Measurements from ENCODE around the gene FOXD1. TPM values are rescaled to one million over a fixed set of nuclear protein-coding genes. Genes with fewer than 3 reads are reported as not detected.
"Not testable (repeated sequence)": the region's sequence is repeated elsewhere in the genome, so short reads cannot be mapped to it uniquely, and the experiment has no call there.

Gene FOXD1
- total RNA-seq: not detected

GRCh38 chr5:73448463-73449136 lies at the start of gene FOXD1:
Gene FOXD1 (minus strand): TSS chr5:73448777. CDS start chr5:73448362, 415 bp downstream.
- ATAC-seq: peak; percentile 50
- no peak for DNase-seq (ENCODE audit: low spot score)

DNA sequence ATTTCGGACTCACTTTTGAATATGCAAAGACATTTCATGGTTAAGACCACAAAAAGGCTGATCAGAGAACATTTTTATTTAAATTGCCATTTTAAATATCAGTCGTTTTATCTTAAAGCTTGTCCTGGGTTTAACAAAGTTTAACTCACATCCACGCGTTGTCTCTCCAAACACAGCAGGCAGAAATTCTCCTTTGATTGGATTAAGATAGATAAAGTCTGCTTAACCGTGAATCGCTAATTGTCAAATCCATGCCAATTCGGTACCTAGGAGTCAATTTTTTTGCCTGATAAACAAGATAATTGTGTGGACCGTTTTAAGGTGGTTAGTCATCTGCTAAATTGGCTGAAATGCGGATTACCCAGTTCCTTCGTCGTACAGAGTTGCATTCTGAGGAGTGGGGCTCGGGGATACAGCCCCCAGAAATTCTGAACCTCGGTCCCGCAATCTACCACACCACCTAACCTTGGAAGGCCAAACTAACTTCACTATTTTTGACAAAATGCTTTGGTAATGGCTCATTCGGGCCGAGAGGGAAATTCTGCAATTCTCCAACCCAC lies 49.0 kb upstream of the FOXD1 start:
- no peak for DNase-seq (ENCODE audit: low spot score)
- no peak for ATAC-seq

- DNase-seq (ENCODE audit: low spot score): no peak
- ATAC-seq: no peak
These were observed 48.4 kb upstream of the FOXD1 start for GRCh38 chr5:73496984-73497457.

- ATAC-seq (no peak), DNase-seq (ENCODE audit: low spot score) (no peak)
These were observed 47.3 kb upstream of the FOXD1 start for GRCh38 chr5:73495772-73496335.

DNA sequence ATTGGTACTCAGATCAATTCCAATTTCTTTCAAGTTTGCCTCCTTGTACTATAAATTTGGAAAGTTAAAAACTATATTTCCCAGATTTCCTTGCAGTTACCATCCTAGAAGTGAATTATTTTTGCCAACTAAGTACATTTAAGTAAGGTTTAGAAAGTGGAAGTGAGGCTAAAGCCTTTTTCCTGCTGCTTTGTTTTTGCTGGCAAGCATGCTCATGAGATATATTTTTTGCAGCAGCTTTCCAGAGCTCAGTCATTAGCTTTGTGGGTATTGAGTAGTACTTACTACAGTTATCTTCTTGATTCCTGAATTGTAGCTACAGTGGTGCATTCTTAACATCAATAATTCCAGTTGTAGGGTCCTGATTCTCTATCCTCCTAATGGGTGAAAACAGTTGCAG lies 46.1 kb upstream of the FOXD1 start:
- DNase-seq (ENCODE audit: low spot score): no peak
- no peak for ATAC-seq

- DNase-seq (ENCODE audit: low spot score): no peak
- ATAC-seq: no peak
These were observed 44.8 kb upstream of the FOXD1 start for GRCh38 chr5:73493421-73493820.

DNA sequence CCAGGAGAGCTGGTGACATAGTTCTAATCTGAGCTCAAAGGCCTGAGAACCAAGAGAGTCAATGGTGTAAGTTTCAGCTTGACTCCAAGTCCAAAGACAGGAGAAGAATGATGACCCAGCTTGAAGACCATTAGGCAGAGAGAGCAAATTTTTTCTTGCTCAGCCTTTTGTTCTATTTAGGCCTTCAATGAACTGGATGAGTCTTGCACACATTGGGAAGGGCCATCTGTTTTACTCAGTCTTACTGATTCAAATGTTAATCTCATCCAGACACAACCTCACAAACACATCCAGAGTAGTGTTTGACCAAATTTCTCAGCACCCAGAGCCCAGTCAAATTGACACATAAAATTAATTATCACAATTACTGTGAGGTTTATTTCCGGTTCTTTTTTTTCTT lies 42.6 kb upstream of the FOXD1 start:
- DNase-seq (ENCODE audit: low spot score) (no peak), ATAC-seq (no peak)

- no peak for DNase-seq (ENCODE audit: low spot score)
- no peak for ATAC-seq
These were observed 41.5 kb upstream of the FOXD1 start for GRCh38 chr5:73490088-73490487.

- DNase-seq (ENCODE audit: low spot score) (no peak), ATAC-seq (no peak)
These were observed 40.2 kb upstream of the FOXD1 start for GRCh38 chr5:73488806-73489205.

GRCh38 chr5:73487815-73488214 lies 39.2 kb upstream of the FOXD1 start:
- DNase-seq (ENCODE audit: low spot score): no peak
- no peak for ATAC-seq

DNA sequence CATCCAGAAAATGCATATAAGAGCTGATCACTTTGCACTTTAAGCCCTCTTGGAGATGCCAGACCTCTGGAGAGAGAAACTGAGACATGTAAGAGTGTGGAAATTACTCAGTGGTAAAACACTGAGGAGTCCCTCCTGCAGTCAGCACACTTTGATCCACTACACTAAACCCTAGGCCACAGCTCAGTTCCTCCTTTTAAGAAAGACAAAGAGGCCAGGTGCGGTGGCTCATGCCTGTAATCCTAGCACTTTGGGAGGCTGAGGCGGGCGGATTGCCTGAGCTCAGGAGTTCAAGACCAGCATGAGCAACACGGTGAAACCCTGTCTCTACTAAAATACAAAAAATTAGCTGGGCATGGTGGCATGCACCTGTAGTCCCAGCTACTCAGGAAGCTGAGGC lies 38.7 kb upstream of the FOXD1 start:
- not testable (repeated sequence) for ATAC-seq

DNA sequence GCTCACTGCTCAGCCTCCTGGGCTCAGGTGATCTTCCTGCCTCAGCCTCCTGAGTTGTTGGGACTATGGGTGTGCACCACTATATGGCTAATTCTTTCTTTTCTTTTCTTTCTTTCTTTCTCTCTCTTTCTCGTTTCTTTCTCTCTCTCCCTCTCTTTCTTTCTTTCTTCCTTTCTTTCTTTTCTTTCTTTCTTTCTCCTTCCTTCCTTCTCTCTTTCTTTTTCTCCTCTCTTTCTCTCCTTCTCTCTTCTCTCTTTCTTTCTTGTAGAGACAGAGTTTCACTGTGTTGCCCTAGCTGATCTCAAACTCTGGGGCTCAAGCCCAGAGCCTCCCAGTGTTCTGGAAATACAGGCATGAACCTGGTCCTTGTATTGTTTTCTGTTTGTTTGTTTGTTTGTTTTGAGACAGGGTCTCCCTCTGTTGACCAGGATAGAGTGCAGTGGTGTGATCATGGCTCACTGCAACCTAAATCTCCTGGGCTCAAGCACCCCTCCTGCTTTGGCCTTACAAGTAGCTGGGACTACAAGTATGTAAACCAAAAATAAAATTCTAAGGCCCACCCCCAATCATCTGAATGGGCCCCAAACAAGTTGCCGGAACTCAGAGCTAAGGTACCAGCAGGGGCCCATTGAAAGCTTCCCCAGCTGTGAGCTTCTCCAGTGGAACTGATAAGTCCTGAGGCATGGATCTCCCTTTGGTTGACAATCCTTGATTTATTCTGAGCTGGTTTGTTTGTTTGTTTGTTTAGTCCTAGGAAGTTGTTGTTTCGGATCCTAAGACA lies 37.7 kb upstream of the FOXD1 start:
- DNase-seq (ENCODE audit: low spot score) (no peak), ATAC-seq (no peak)

More for the DNA sequence above, 38.7 kb upstream of the FOXD1 start:
- not testable (repeated sequence) for DNase-seq (ENCODE audit: low spot score)

DNA sequence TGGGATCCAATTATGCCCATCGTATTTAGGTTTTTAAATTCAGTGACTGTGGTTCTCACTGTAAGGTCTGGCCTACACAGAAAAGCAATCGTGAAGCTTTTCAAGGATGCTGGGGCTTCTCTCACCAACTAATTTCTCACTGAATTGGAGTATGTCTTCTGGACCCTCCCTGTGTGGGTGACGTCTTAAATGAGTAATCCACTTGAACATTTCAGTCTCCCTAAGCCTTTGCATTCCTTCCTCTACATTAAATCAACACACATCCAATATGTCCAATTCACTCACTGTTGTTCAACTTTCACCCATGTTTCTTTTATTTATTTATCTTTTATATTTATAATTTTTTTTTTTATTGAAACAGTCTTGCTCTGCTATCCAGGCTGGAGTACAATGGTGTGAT lies 37.1 kb upstream of the FOXD1 start:
- DNase-seq (ENCODE audit: low spot score): no peak
- ATAC-seq: no peak

DNA sequence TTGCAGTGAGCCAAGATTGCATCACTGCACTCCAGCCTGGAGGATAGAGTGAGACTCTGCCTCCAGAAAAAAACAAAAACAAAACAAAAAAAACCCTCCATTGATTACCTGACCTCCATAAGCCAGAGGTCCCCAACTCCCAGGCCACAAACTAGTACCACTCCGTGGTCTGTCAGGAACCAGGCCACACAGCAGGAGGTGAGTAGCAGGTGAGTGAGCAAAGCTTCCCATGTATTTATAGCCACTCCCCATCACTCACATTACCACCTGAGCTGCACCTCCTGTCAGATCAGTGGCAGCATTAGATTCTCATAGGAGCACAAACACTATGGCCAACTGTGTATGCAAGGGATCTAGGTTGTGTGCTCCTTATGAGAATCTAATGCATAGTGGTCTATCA lies 35.9 kb upstream of the FOXD1 start:
- no peak for ATAC-seq
- no peak for DNase-seq (ENCODE audit: low spot score)

DNA sequence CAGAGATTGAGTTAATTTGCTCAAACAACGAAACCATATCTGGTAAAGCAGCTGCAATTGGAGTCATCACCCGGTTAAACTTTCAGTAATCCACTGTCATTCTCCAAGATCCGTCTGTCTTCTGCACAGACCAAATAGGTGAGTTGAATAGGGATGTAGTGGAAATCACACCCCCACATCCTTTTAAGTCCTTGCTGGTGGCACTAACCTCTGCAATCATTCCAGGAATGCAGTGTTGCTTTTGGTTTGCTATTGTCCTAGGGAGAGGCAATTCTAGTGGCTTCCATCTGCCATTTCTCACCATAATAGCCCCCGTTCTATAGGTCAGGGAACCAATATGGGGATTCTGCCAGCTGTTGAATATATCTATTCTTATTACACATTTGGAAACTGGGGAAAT lies 35.1 kb upstream of the FOXD1 start:
- DNase-seq (ENCODE audit: low spot score) (no peak), ATAC-seq (no peak)

DNA sequence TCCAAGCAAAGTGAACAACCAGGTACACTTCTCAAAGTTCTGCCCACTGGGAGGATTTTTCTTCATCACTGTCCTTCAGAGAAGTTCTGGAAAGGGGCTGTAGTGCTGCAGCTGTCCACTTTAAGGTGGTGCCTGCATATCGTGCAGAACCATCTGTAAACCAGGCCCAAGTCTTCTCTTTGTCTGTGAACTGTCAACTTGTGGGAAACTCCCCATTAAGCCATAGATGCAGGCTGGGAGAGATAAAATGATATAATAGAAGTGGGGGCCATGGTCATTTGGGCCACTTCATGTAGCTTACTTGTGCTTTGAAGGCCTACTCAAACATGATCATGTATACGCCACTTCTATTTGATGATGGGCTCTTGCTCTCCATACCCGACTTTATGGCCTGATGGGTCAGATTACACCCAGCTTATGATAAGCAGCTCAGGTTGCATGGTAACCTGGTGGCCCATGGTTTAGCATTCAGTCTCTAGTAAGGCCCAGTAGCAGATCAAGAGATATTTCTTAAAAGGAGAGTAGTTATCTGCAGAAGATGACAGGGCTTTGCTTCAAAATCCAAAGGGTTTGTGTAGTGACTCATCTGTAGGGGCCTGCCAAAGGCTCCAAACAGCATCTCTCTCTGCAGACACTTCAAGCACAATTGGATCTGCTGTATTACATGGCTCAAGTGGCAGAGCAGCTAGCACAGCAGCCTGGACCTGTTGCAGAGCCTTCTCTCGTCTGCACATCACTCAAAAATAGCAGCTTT lies 34.0 kb upstream of the FOXD1 start:
- ATAC-seq: no peak

DNA sequence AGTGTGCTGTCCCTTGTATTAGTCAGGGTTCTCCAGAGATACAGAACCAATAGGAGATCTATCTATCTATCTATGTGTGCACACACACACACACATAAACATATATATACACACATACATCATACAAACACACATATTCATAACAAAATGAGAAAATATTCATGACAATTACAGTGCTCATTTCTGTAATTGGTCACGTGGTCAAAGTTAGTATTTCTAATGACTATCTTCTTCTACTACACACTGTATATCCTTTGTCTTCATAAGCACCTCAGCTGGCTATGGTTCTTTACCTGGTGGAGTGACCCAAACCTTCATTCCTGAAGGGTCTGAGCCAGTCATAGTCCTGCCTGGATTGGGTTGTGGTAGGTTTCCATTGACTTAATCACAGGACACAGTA lies 31.9 kb upstream of the FOXD1 start:
- no peak for ATAC-seq
- DNase-seq (ENCODE audit: low spot score): no peak

More for the DNA sequence above, 34.0 kb upstream of the FOXD1 start:
- no peak for DNase-seq (ENCODE audit: low spot score)

DNA sequence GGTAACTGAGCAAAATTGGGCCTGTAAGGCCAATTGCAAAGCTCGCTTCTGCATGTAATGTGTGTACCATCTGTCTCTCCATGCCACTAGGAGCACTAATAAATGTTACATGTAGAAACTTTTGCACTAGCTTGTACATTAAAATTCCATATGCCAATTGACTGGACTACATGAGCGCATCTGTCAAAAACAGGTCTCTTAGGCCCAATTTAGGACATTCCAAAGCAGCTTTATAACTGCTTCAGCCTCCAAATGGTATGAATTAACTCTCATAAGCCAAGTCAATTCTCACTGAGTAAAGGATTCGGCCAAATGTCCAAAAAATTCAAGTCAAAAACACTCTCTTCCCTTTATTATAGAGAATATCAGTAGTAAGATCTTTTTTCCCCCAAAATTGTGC lies 23.5 kb upstream of the FOXD1 start:
- DNase-seq (ENCODE audit: low spot score) (no peak), ATAC-seq (no peak)

- DNase-seq (ENCODE audit: low spot score) (no peak), ATAC-seq (no peak)
These were observed 23.1 kb upstream of the FOXD1 start for GRCh38 chr5:73471654-73472053.

- no peak for DNase-seq (ENCODE audit: low spot score)
- ATAC-seq: no peak
These were observed 21.3 kb upstream of the FOXD1 start for GRCh38 chr5:73469878-73470277.

- ATAC-seq; DNase-seq (ENCODE audit: low spot score): not testable (repeated sequence)
These were observed 20.1 kb upstream of the FOXD1 start for GRCh38 chr5:73468638-73469037.
